Trophoblast cell (in vitro differentiated cells and primary cell): Measurements from ENCODE around the gene ZNF577.

Experiments used
- DNase-seq, 2 donors: peaks; one replicate each; pipeline ENCODE4 v3.0.0-alpha.2; 2016
- H2AFZ ChIP-seq: 2 replicates; pipeline ENCODE4 v1.6.1; 2013; ENCODE audit warnings: low read length, moderate library complexity, mild to moderate bottlenecking; ENCODE audit not compliant: insufficient read depth, poor library complexity
- H2AK5ac ChIP-seq: 2 replicates; pipeline ENCODE4 v1.6.1; 2013; ENCODE audit warnings: mild to moderate bottlenecking, low read length
- H2BK120ac ChIP-seq: 2 replicates; pipeline ENCODE4 v1.6.1; 2013; ENCODE audit warnings: low read length, mild to moderate bottlenecking, moderate library complexity; ENCODE audit not compliant: insufficient read depth, poor library complexity
- H2BK12ac ChIP-seq: 2 replicates; pipeline ENCODE4 v1.6.1; 2013; ENCODE audit warnings: mild to moderate bottlenecking, low read length, moderate library complexity
- H2BK5ac ChIP-seq: 2 replicates; pipeline ENCODE4 v1.6.1; 2013; ENCODE audit warnings: low read length, low read depth, moderate library complexity, mild to moderate bottlenecking; ENCODE audit not compliant: poor library complexity
- H3K14ac ChIP-seq: 2 replicates; pipeline ENCODE4 v1.6.1; 2013; ENCODE audit warnings: mild to moderate bottlenecking, low read length
- H3K18ac ChIP-seq: 2 replicates; pipeline ENCODE4 v1.6.1; 2013; ENCODE audit warnings: mild to moderate bottlenecking, low read length
- H3K23ac ChIP-seq: 2 replicates; pipeline ENCODE4 v1.6.1; 2013; ENCODE audit warnings: low read length
- H3K27ac ChIP-seq: 2 replicates; pipeline ENCODE4 v1.5.1; 2013; ENCODE audit warnings: low read depth, mild to moderate bottlenecking, inconsistent platforms, low read length, moderate library complexity
- H3K27me3 ChIP-seq: 2 replicates; pipeline ENCODE4 v1.6.1; 2013; ENCODE audit warnings: inconsistent platforms, mild to moderate bottlenecking, low read length, moderate library complexity; ENCODE audit not compliant: insufficient read depth
- H3K36me3 ChIP-seq, 2 experiments: 1 replicate in 1 of 2; 2 replicates in 1 of 2; pipeline ENCODE4 v1.6.1; 2013; ENCODE audit warnings: low read length in 2 of 2, mild to moderate bottlenecking in 2 of 2, moderate library complexity in 1 of 2; ENCODE audit not compliant: insufficient read depth in 2 of 2, control insufficient read depth in 1 of 2
- H3K4ac ChIP-seq: 2 replicates; pipeline ENCODE4 v1.6.1; 2013; ENCODE audit warnings: low read depth, mild to moderate bottlenecking, low read length, moderate library complexity
- H3K4me1 ChIP-seq, 2 experiments: 1 replicate in 1 of 2; 2 replicates in 1 of 2; pipeline ENCODE4 v1.6.1; 2013; ENCODE audit warnings: low read length in 2 of 2, mild to moderate bottlenecking in 2 of 2, moderate library complexity in 1 of 2; ENCODE audit not compliant: insufficient read depth in 2 of 2, control insufficient read depth in 1 of 2
- H3K4me2 ChIP-seq: 2 replicates; pipeline ENCODE4 v1.6.1; 2013; ENCODE audit warnings: inconsistent platforms, mild to moderate bottlenecking, low read length, moderate library complexity
- H3K4me3 ChIP-seq: 2 replicates; pipeline ENCODE4 v1.5.1; 2013; ENCODE audit warnings: mild to moderate bottlenecking, low read depth, low read length, inconsistent platforms
- H3K79me1 ChIP-seq: one replicate; pipeline ENCODE4 v1.6.1; 2013; ENCODE audit warnings: low read length
- H3K79me2 ChIP-seq: 2 replicates; pipeline ENCODE4 v1.6.1; 2013; ENCODE audit warnings: low read length, mild to moderate bottlenecking; ENCODE audit not compliant: control insufficient read depth, insufficient read depth, poor library complexity
- H3K9ac ChIP-seq: 2 replicates; pipeline ENCODE4 v1.6.1; 2013; ENCODE audit warnings: mild to moderate bottlenecking, low read length
- H3K9me3 ChIP-seq: 2 replicates; pipeline ENCODE4 v1.6.1; 2013; ENCODE audit warnings: low read depth, mild to moderate bottlenecking, control low read depth, inconsistent platforms, low read length; ENCODE audit not compliant: insufficient read depth
- H4K12ac ChIP-seq: 2 replicates; pipeline ENCODE4 v1.6.1; 2013; ENCODE audit warnings: low read depth, mild to moderate bottlenecking, low read length, moderate library complexity
- H4K8ac ChIP-seq: 2 replicates; pipeline ENCODE4 v1.6.1; 2013; ENCODE audit warnings: low read depth, mild to moderate bottlenecking, low read length, moderate library complexity
- H4K91ac ChIP-seq: one replicate; pipeline ENCODE4 v1.6.1; 2013; ENCODE audit warnings: low read depth, mild to moderate bottlenecking, low read length, moderate library complexity
- WGBS: extraction: QIAGEN DNeasy Blood & Tissue Kit; methylation state at CpG from one replicate; pipeline ENCODE4 v1.1.7; 2013; ENCODE audit warnings: missing lambda C conversion rate; ENCODE audit not compliant: insufficient read length, insufficient coverage; ENCODE audit errors: extremely low coverage; 5-methylcytosine and 5-hydroxymethylcytosine counted together

ZNF577 gene

DNA sequence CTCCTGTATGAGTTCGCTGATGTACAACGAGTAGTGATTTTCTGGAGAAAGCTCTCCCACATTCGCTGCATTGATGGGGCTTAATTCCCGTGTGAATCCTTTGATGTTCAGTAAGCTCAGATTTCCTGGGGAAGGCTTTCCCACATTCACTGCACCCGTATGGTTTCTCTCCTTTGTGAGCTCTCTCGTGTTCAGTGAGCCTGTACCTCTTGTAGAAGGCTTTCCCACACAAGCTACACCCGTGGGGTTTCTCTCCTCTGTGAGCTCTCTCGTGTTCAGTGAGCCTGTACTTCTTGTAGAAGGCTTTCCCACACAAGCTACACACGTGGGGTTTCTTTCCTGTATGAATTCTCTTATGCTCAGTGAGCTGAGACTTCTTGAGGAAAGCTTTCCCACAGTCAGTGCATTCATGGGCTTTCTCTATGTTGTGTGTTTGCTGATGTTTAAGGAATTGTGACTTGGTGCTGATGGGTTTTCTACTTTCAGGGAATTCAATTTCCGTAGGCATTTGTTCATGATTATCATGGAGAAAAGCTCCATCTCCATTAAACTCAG is 3.5 kb upstream of the ZNF577 start:
- no peak overlapping the region for H3K4me2 ChIP-seq

DNA sequence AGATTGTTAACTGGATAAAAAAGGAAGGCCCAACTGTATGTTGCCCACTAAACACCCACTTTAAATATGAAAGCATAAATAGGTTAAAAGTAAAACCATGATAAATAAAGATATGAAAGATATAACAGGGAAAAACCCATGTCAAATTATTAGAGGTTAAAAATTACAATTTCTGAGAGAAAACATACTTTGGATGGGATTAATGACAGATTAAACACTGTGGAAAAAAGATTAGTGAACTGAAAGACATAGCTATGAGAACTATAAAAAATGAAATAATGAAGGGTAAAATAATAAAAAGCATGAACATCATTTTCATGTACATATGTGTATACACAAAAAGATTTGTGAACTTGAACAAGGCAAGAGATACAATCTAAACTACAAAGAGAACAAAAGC is 2.2 kb upstream of the ZNF577 start:
- no peak overlapping the region for H2BK5ac ChIP-seq
- H3K79me1 ChIP-seq, result peaks cover 5% of the 10 kb centered on the region
- H2AFZ ChIP-seq, result no peak overlapping the region
- H2AK5ac ChIP-seq, result no peak overlapping the region
- H4K91ac ChIP-seq, result no peak overlapping the region
- no peak overlapping the region for H4K8ac ChIP-seq
- H3K79me2 ChIP-seq, result peaks cover 2% of the 10 kb centered on the region
- no peak overlapping the region for H3K23ac ChIP-seq
- H3K9ac ChIP-seq, result no peak overlapping the region
- no peak overlapping the region for H2BK12ac ChIP-seq
- peaks cover 0 to 2% of the 10 kb centered on the region in 2 experiments for H3K4me1 ChIP-seq
- peaks cover 15% of the 10 kb centered on the region for H3K9me3 ChIP-seq
- H3K4me2 ChIP-seq, result no peak overlapping the region
- no peak overlapping the region for H3K4ac ChIP-seq
- H3K18ac ChIP-seq, result no peak overlapping the region
- H4K12ac ChIP-seq, result no peak overlapping the region
- no peak overlapping the region for H3K27ac ChIP-seq
- H3K27me3 ChIP-seq, result no peaks in the 10 kb centered on the region
- no peak overlapping the region for H3K14ac ChIP-seq
- DNase-seq, result no peak
- no peak overlapping the region for H2BK120ac ChIP-seq
- H3K4me3 ChIP-seq, result no peak overlapping the region
- peaks cover 19 to 40% of the 10 kb centered on the region in 2 experiments for H3K36me3 ChIP-seq

More for the DNA sequence above, 3.5 kb upstream of the ZNF577 start:
- no peak overlapping the region for H2AK5ac ChIP-seq
- no peak overlapping the region for H2AFZ ChIP-seq
- no peak overlapping the region for H3K9ac ChIP-seq
- no CpG with 5 or more reads among the region's 10 CpGs for WGBS
- no peak overlapping the region for H2BK5ac ChIP-seq
- DNase-seq, result no peak
- no peak overlapping the region for H4K8ac ChIP-seq
- H3K79me2 ChIP-seq, result peaks cover 2% of the 10 kb centered on the region
- H3K79me1 ChIP-seq, result peaks cover 5% of the 10 kb centered on the region
- no peak overlapping the region for H4K12ac ChIP-seq
- no peak overlapping the region for H2BK12ac ChIP-seq
- no peak overlapping the region for H3K4ac ChIP-seq
- peaks cover 17% of the 10 kb centered on the region for H3K9me3 ChIP-seq
- no peak overlapping the region for H2BK120ac ChIP-seq
- no peak overlapping the region for H3K23ac ChIP-seq
- H4K91ac ChIP-seq, result no peak overlapping the region
- H3K36me3 ChIP-seq, result peaks cover 25 to 47% of the 10 kb centered on the region in 2 experiments
- H3K18ac ChIP-seq, result no peak overlapping the region
- no peak overlapping the region for H3K27ac ChIP-seq
- H3K27me3 ChIP-seq, result no peaks in the 10 kb centered on the region
- H3K14ac ChIP-seq, result no peak overlapping the region
- no peaks in the 10 kb centered on the region for H3K4me1 ChIP-seq
- no peak overlapping the region for H3K4me3 ChIP-seq

DNA sequence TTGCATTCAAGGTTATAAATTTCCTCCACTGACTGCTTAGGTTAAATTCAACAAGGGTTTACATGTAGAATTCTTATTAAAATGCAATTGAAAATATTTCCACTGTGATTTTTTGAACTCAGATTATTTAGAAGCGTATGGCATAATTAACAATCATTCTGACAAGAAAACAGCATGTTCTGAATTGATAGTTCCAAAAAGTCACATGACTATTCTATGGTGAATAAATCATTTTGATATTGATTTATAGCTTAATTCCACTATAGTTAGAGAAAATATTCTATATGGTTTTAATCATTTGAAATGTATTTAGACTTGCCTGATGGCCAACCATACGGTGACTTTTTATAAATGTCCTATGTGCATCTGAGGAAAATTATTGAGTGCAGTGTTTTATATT is 3.0 kb downstream of the ZNF577 start:
- no CpG with 5 or more reads among the region's 2 CpGs for WGBS
- H4K91ac ChIP-seq, result no peak overlapping the region
- peaks cover 5% of the 10 kb centered on the region for H3K79me1 ChIP-seq
- H3K18ac ChIP-seq, result no peak overlapping the region
- DNase-seq, result no peak
- no peaks in the 10 kb centered on the region for H3K27me3 ChIP-seq
- H3K14ac ChIP-seq, result no peak overlapping the region
- peaks cover 0 to 2% of the 10 kb centered on the region in 2 experiments for H3K4me1 ChIP-seq
- H2BK12ac ChIP-seq, result no peak overlapping the region
- H3K79me2 ChIP-seq, result peaks cover 2% of the 10 kb centered on the region
- no peak overlapping the region for H2AFZ ChIP-seq
- peaks cover 2% of the 10 kb centered on the region for H3K9me3 ChIP-seq
- H3K23ac ChIP-seq, result no peak overlapping the region
- H2BK120ac ChIP-seq, result no peak overlapping the region
- no peak overlapping the region for H2AK5ac ChIP-seq
- no peak overlapping the region for H3K4me2 ChIP-seq
- no peak overlapping the region for H3K9ac ChIP-seq
- no peak overlapping the region for H3K4me3 ChIP-seq
- no peak overlapping the region for H4K12ac ChIP-seq
- H2BK5ac ChIP-seq, result no peak overlapping the region
- H3K27ac ChIP-seq, result no peak overlapping the region
- H3K36me3 ChIP-seq, result peaks cover 0 to 2% of the 10 kb centered on the region in 2 experiments
- no peak overlapping the region for H3K4ac ChIP-seq
- H4K8ac ChIP-seq, result no peak overlapping the region

DNA sequence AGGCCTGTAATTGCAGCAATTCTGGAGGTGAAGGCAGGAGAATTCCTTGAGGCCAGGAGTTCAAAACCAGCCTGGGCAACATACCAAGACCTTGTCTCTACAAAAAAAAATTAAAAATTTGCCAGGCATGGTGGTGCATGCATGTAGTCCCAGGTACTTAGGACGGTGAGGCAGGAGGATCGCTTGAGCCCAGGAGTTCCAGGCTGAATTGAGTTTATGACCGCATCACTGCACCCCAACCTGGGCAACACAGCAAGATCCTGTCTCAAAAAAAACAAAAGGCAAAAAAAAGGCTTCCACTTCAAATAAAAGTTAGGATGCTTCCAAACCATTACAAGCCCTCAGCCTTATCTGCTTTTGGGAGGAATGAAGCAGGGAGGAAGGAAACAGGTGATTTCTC is 5.2 kb downstream of the ZNF577 start:
- Histone ChIP-seq H3K9me3 (peaks cover 2% of the 10 kb centered on the region), H4K91ac (no peak overlapping the region), H2BK5ac (no peak overlapping the region), H3K27me3 (no peaks in the 10 kb centered on the region), H3K79me2 (peaks cover 2% of the 10 kb centered on the region), H3K23ac (no peak overlapping the region), H3K9ac (no peak overlapping the region), H3K14ac (no peak overlapping the region), H3K79me1 (peaks cover 3% of the 10 kb centered on the region), H2AK5ac (no peak overlapping the region), H2BK120ac (no peak overlapping the region), H3K27ac (no peak overlapping the region), H2AFZ (no peak overlapping the region), H3K36me3 (peaks cover 2 to 5% of the 10 kb centered on the region in 2 experiments), H3K4me3 (no peak overlapping the region), H3K4ac (no peak overlapping the region), H3K4me2 (no peak overlapping the region), H4K12ac (no peak overlapping the region), H2BK12ac (no peak overlapping the region), H3K18ac (no peak overlapping the region), H3K4me1 (peaks cover 0 to 2% of the 10 kb centered on the region in 2 experiments), H4K8ac (no peak overlapping the region)
- no CpG with 5 or more reads among the region's 3 CpGs for WGBS
- no peak for DNase-seq
